GM18873 (cell line): ENCODE measurements around the gene CAPN6.

Experiments
- ATAC-seq: cut with Tn5 transposase; IDR thresholded peaks from one replicate; pipeline ENCODE4 v1.9.1; 2021; ENCODE audit warnings: mild to moderate bottlenecking, moderate library complexity, moderate number of reproducible peaks; ENCODE audit not compliant: unreplicated experiment, low FRiP score

Gene CAPN6

GRCh38 chrX:111216293-111216801 lies 53.9 kb downstream of the CAPN6 start:
- no peak for ATAC-seq

GRCh38 chrX:111207851-111208250 lies 62.4 kb downstream of the CAPN6 start:
- no peak for ATAC-seq

GRCh38 chrX:111200327-111200726 lies 70.0 kb downstream of the CAPN6 start:
- no peak for ATAC-seq

DNA sequence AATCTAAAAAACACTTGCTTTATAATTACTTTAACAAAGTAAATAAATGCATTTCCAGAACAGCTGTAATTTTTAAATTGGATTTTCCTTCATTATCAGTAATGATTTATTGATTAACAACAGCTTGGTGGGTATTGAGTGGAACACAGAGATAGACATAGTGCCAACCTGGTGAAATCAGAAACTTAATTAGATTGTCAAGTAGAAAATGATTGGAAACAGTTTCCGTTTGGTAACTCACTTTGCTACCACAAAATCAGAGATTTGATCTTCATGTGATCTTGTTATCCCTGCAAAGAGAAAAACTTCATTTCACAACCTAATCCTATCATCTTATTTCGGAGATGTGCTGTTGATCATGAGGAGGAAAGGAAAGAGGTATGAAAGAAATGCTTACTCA lies 70.8 kb downstream of the CAPN6 start:
- ATAC-seq = no peak
